ENCODE measurements around the gene ITPR2.

- TF ChIP-seq CTCF (IDR thresholded peaks at IDR 0.05) = no peak
- no peak for TF ChIP-seq POLR2A (IDR thresholded peaks at IDR 0.05)
These were observed 133.8 kb downstream of the ITPR2 start for GRCh38 chr12:26699237-26699636.

All from adrenal gland (tissue), 5 donors.